Measurements from ENCODE around the gene STARD8.

The STARD8 gene

DNA sequence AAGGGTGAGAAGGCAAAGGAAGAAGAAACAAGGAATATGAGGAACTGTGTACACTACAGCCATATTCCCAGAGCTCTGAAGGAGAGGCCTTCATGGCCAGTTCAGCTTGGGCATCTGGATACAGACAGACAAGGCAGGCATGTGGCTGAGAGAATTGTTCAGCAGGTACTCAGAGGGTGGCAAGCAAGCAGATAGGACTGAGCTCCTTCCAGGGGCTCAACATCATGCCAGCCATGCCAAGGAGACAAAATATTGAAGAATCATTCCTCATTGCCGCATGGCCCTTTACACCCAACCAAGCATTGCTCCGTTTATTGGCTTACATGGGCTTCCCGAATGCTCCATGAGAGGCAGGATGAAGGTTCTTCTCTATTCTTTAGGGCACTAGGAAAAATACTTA, 102.8 kb downstream of the STARD8 start:
- TF ChIP-seq, protein P1, sequence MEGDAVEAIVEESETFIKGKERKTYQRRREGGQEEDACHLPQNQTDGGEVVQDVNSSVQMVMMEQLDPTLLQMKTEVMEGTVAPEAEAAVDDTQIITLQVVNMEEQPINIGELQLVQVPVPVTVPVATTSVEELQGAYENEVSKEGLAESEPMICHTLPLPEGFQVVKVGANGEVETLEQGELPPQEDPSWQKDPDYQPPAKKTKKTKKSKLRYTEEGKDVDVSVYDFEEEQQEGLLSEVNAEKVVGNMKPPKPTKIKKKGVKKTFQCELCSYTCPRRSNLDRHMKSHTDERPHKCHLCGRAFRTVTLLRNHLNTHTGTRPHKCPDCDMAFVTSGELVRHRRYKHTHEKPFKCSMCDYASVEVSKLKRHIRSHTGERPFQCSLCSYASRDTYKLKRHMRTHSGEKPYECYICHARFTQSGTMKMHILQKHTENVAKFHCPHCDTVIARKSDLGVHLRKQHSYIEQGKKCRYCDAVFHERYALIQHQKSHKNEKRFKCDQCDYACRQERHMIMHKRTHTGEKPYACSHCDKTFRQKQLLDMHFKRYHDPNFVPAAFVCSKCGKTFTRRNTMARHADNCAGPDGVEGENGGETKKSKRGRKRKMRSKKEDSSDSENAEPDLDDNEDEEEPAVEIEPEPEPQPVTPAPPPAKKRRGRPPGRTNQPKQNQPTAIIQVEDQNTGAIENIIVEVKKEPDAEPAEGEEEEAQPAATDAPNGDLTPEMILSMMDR (IDR thresholded peaks at IDR 0.05; ENCODE audit: insufficient read depth, low read depth, low read length, missing control alignments), result no peak
- no peak overlapping the region for H3K4me3 ChIP-seq (ENCODE audit: low read length)
- DNase-seq (ENCODE audit: low read depth), result no peak

DNA sequence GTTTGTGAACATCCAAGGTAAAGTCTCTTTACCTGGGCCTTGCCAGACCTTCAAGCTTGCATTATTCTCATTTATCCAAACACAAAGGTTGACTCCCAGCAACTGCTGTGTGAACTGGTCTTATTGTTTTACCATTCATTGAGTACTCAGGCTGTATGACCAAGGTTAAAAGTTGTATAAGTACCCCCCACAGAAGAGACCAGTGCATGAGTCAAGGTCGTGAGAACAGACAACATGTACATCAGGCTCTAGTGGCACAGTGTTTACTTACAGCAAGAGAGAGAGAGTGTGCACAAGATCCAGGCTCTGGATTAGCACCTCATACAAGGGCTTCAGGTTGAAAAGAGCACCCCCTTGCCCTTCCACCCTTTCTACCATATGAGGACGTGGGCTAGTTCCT, 103.9 kb downstream of the STARD8 start:
- H3K4me3 ChIP-seq (ENCODE audit: low read length), result no peak overlapping the region
- no peak for DNase-seq (ENCODE audit: low read depth)
- TF ChIP-seq, protein P1 (IDR thresholded peaks at IDR 0.05; ENCODE audit: insufficient read depth, low read depth, low read length, missing control alignments), result no peak

DNA sequence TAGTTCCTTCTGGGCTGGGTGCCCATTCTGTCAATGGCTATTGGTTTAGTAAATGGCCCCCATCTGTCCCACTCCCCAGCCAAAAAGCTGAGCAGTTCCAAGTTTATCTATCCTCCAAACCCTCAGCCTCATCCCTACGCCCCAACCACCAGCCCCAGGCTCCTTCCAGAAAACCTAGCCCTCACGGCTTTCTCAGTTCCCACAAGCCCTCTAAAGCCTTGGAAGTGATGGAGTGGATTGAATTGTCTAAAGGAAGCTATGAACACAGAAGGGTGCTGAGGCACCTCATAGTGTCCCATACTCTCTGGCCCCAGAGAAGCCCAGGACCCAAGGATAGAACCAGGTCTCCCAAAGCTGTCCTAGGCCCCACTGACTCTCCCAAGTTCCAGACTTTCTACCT, 105.8 kb downstream of the STARD8 start:
- DNase-seq (ENCODE audit: low read depth), result no peak
- H3K4me3 ChIP-seq (ENCODE audit: low read length), result no peak overlapping the region
- TF ChIP-seq, protein P1 (IDR thresholded peaks at IDR 0.05; ENCODE audit: insufficient read depth, low read depth, low read length, missing control alignments), result no peak

DNA sequence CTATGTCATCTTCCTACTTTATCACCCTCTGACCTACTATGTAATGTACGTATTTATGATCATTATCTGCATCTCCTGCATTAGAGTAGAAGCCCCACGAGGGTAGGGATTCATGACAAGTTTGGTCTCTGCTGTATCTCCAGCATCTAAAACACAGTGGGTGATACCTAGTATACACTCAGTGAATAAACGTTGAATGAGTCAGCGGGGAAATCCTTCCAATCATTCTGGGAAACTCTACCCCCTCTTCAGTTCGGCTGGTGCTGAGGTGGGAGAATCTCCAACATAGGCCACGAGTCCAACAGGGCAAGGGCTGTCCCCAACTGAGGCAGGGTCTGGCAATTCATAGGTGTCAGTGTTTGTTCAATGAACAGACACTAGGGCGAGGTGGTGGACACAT, 106.9 kb downstream of the STARD8 start:
- H3K4me3 ChIP-seq (ENCODE audit: low read length), result no peak overlapping the region
- TF ChIP-seq, protein P1 (IDR thresholded peaks at IDR 0.05; ENCODE audit: insufficient read depth, low read depth, low read length, missing control alignments), result no peak
- DNase-seq (ENCODE audit: low read depth), result no peak

DNA sequence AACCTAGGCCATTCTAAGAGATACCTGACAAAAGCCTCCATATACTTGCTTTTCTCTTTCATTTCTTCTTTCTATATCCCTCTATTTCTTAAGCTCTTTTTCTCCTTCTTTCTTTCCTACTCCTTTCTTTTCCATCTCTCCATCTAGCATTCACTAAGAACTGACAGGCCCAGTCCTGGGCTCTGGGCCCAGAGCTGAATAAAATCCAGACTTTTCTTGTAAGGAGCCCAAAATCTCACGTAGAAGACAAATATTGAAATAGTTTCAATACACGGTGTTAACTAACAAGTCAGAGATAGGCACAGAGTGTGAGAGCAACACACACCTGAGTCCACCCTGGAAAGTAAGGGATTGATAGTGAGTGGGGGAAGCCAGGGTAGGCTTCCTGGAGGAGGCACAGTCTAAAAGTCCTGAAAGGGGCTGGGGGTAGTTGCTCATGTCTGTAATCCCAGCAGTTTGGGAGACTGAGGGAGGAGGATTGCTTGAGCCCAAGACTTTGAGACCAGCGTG, 108.2 kb downstream of the STARD8 start:
- DNase-seq (ENCODE audit: low read depth), result no peak
- TF ChIP-seq, protein P1 (IDR thresholded peaks at IDR 0.05; ENCODE audit: insufficient read depth, low read depth, low read length, missing control alignments), result no peak
- no peak overlapping the region for H3K4me3 ChIP-seq (ENCODE audit: low read length)

DNA sequence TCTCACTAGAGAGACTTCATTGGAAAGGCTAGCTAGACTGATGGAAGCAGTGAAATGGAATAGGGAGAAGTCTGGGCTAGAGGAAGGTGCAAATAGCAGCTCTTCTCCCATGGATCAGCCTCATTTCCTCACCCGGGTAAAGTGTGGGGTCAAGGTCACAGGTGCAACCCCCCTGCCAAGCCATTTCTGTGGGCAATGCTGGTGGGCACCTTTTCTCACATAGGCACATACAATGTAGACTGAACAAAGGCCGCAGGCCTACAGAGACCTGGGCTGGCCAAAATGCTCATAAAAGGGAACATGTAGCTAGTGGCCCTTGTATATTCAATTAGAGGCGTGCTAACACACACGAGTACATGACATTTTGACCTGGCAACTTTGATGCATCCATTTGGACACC, 109.9 kb downstream of the STARD8 start:
- DNase-seq (ENCODE audit: low read depth), result no peak
- TF ChIP-seq, protein P1 (IDR thresholded peaks at IDR 0.05; ENCODE audit: insufficient read depth, low read depth, low read length, missing control alignments), result no peak
- no peak overlapping the region for H3K4me3 ChIP-seq (ENCODE audit: low read length)

DNA sequence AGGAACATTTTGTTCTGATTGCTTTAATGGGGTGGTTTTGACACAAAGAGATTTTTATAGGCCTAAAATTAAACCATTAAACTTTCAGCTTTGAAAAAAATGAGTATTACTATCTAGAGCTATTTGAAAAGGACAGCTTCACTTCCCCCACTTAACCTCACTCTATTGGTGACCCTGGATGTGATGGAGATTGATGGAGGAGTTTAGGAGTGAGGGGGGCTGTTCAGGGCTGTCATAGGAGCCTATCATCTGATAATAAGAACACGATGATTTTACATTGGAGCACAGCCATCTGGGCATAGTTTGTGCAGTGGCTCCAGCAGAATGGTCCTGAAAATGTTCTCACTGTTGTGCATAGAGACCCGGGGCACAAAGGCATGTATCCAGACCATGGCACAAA, 110.3 kb downstream of the STARD8 start:
- no peak overlapping the region for H3K4me3 ChIP-seq (ENCODE audit: low read length)
- no peak for DNase-seq (ENCODE audit: low read depth)
- TF ChIP-seq, protein P1 (IDR thresholded peaks at IDR 0.05; ENCODE audit: insufficient read depth, low read depth, low read length, missing control alignments), result no peak
